Measurements from ENCODE around the gene CDC42BPB.
A peak's percentile ranks its signal among the peaks of the same experiment; 100 is the strongest.

The CDC42BPB gene

GRCh38 chr14:102924632-102925588, 132.4 kb downstream of the CDC42BPB start:
- no peak for DNase-seq

- no peak for DNase-seq
Measured at GRCh38 chr14:102923925-102924486, 133.3 kb downstream of the CDC42BPB start.

GRCh38 chr14:102923201-102923924, 134.0 kb downstream of the CDC42BPB start:
- no peak for DNase-seq

DNA sequence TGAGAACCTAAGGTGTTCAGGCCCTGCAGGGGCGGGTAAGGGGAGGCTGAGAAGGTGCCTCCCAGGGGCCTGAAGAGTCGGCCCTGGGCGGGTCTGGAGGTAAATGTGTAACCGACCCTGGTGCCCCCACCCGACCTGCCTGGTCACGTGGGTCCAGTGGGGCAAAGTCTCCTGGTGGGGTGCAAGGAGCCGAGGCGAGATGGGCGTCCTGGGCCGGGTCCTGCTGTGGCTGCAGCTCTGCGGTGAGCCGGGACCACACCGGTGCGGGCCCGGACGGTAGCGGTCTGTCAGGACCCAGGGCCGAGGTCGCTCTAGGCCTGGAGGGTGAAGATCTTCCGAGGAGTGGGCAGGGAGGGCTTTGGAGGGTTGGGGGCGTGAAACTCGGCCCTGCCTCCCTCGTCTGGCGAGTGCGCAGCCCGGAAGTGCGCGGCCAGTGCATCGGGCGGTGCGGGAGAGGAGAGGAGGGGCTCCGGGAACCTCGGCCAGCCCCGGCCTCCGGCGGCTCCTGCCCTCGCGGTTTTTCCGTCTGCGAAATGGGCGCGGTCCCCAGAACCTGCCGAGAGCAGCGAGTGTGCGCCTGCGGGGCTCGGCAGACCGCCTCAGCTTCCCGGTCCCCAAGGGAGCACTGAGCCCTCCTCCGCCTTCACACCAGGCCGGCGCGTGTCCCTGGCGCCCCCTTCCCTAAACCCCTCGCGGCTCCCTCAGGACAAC, 134.7 kb downstream of the CDC42BPB start, which contains the start of gene AMN:
AMN (plus strand) TSS at position 174 of the 711 bp plus-strand sequence; CDS start at position 200, 26 bp downstream.
- no peak for DNase-seq

DNA sequence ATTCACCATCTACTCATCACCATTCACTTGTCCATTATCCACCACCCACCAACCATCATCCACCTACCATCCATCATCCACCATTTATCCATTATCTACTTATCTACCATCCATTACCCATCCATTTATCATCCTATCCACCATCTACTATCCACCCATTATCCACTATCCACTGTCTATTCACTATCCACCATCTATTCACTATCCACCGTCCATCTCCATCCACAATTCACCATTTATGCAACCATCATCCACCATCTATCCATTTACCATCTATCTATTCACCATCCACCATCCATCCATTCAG, 136.4 kb downstream of the CDC42BPB start:
- DNase-seq, result no peak

GRCh38 chr14:102920273-102920997, 136.9 kb downstream of the CDC42BPB start:
- DNase-seq, result no peak

GRCh38 chr14:102918438-102918837, 138.9 kb downstream of the CDC42BPB start:
- no peak for DNase-seq

DNA sequence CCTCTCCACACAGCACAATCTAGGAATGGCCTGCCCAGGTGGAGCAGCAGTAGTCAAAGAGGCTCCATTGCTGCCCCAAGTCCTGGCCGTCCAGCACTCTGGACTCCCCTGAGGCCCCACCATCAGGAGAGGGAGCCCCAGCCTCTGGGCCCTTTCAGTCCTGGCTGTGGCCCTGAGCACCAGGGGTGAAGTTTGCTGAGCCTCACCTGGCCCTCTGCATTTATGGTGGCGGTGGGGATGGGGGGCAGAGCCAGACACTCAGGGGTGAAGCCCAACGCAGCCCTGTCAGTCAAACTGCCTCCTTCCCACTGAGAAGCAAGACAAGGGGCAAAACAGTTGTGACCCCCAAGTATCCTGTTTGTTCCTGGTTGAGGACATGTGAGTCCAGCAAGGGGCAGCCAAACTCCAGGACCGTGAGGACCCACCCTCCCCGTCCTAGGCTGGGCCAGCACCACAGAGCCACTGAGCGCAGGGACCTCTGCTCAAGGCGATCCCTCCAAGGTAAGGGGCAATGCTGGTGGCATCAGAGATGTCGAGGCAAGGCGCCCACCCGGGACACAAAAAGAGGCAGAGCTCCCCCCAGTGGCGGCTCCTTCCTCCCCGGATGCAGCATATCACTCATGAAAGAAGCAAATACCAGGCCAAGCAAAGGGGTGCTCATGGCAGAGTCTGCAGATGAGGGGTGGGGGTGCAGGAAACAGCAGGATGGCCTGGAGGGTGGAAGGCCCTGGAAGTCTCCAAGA, 139.7 kb downstream of the CDC42BPB start:
- peak; percentile 61 for DNase-seq

GRCh38 chr14:102917056-102917385, 140.3 kb downstream of the CDC42BPB start:
- no peak for DNase-seq

- no peak for DNase-seq
Measured at GRCh38 chr14:102916347-102917055, 140.8 kb downstream of the CDC42BPB start.

GRCh38 chr14:102915292-102916110, 141.8 kb downstream of the CDC42BPB start:
- no peak for DNase-seq

GRCh38 chr14:102914474-102915291, 142.7 kb downstream of the CDC42BPB start:
- no peak for DNase-seq

DNA sequence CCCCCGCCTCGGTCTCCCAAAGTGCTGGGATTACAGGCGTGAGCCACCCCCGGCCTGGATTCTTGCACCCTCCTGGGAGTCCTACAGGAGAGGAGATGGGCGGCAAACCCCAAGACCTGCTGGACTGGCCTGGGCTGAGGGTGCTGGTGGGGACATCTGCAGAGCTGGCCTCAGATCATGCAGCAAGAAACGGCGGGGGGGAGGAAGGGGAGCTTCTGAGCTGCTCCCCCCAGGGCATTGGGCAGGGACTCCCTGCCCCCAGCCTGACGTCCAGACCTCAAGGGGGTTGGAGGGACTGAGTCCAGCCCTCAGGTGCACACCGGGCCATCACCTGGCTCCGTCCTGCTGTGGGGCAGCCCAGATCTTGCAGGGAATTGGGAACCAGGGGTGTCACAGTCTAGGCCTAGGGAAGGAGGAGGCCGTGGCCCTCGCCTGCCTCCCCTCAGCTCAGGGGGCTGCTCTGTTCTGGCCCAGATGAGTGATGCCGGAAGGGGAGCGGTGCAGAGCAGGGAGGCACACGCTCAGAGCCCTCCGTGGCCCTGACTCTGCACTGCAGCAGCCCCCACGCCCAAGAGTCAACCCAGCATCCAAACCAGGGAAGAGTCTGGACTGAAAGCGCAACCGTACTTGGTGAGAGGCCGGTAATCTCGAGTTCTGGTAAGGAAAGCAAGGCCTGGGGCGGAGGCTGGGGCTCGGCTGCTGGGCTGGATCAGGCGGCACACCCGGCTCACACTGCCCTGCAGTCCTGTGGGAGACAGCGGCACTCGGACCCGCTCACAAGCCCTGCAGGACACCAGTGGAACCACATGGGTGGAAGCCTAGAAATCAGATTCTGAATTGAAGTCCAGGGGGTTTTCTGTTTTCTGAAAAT, 143.8 kb downstream of the CDC42BPB start:
- no peak for DNase-seq

- no peak for DNase-seq
Measured at GRCh38 chr14:102911991-102912761, 145.2 kb downstream of the CDC42BPB start.

GRCh38 chr14:102911541-102911951, 145.8 kb downstream of the CDC42BPB start:
- no peak for DNase-seq

GRCh38 chr14:102910442-102910841, 146.9 kb downstream of the CDC42BPB start:
- DNase-seq, result no peak

GRCh38 chr14:102909911-102910310, 147.4 kb downstream of the CDC42BPB start:
- DNase-seq, result no peak

Data from activated gamma-delta T cell treated with Interleukin-2 at 50 U/mL for 16 hours (primary cell).